Upper lobe of left lung (tissue), 6 donors: Measurements from ENCODE around the gene TPO. TPM values are rescaled to one million over a fixed set of nuclear protein-coding genes. Genes with fewer than 3 reads are reported as not detected.
A peak's percentile ranks its signal among the peaks of the same experiment; 100 is the strongest.

ENCODE experiments used
- ATAC-seq, 2 donors: fragments of 200-7000 bp; cut with Tn5 transposase; one replicate each; pipeline ENCODE4 v1.9.1; 2022; ENCODE audit warnings: mild to moderate bottlenecking in 2 of 2, moderate library complexity in 2 of 2; ENCODE audit not compliant: low FRiP score in 2 of 2
- DNase-seq, 2 donors: peaks; one replicate each; pipeline ENCODE4 v3.0.0-alpha.2; 2019 to 2020
- H3K27ac ChIP-seq, 4 donors: fragments of 200-600 bp; sonication (generic); one replicate each; pipeline ENCODE4 v1.5.1; 2016 to 2019
- H3K27me3 ChIP-seq, 4 donors: fragments of 200-600 bp; sonication (generic); one replicate each; pipeline ENCODE4 v1.5.1; 2017 to 2019
- H3K36me3 ChIP-seq, 4 donors: fragments of 200-600 bp; sonication (generic); one replicate each; pipeline ENCODE4 v1.5.1; 2016 to 2019
- H3K4me1 ChIP-seq, 4 donors: fragments of 200-600 bp; sonication (generic); one replicate each; pipeline ENCODE4 v1.5.1; 2018 to 2019
- H3K4me3 ChIP-seq, 4 donors: fragments of 200-600 bp; sonication (generic); one replicate each; pipeline ENCODE4 v1.5.1; 2017 to 2019; ENCODE audit warnings: mild to moderate bottlenecking in 2 of 4, moderate library complexity in 1 of 4
- H3K9me3 ChIP-seq, 4 donors: fragments of 200-600 bp; sonication (generic); one replicate each; pipeline ENCODE4 v1.5.1; 2018 to 2019
- EP300 ChIP-seq, 4 donors: sonication (generic); formaldehyde crosslinking; IDR thresholded peaks; one replicate each; pipeline ENCODE4 v1.5.1; 2017; ENCODE audit warnings: antibody characterized with exemption in 4 of 4, control low read depth in 2 of 4
- POLR2A ChIP-seq, 4 donors: fragments of 450-650 bp; IDR thresholded peaks; one replicate each; pipeline ENCODE4 v1.5.1; 2016 to 2017; ENCODE audit warnings: antibody characterized with exemption in 4 of 4, mild to moderate bottlenecking in 2 of 4
- POLR2AphosphoS5 ChIP-seq, 2 donors: sonication (generic); formaldehyde crosslinking; IDR thresholded peaks; one replicate each; pipeline ENCODE4 v1.5.1; 2017; ENCODE audit warnings: antibody characterized with exemption in 2 of 2
- WGBS, 2 donors: methylation state at CpG; one replicate each; pipeline ENCODE4 v1.1.5; 2017 to 2018; 5-methylcytosine and 5-hydroxymethylcytosine counted together
- total RNA-seq, 6 donors: library from RNA; depleted of rRNA in 4 of 6; stranded (reverse); fragments of >200 nt in 4 of 6; gene quantifications; one replicate each; pipeline versions ENCODE4 v1.1.0 to v1.2.1, GENCODE V29; 2016 to 2021
- TF ChIP-seq, protein P1 (sequence below), 6 experiments: fragments of 450-650 bp in 4 of 6; fragments of 200-600 bp in 2 of 6; sonication (generic) in 2 of 6; IDR thresholded peaks; one replicate each; pipeline ENCODE4 v1.5.1; 2016 to 2019; ENCODE audit warnings: antibody characterized with exemption in 6 of 6
- donor health status: DM: no; HTN: no; CAD: no; lungs with moderate emphysema.
- donor health status: DM: no; HTN: yes; CAD: no; lungs with severe emphysema.

TPO gene
- total RNA-seq, 6 donors from 2014 or later, result 0.06 to 0.39 TPM; not detected in 4

DNA sequence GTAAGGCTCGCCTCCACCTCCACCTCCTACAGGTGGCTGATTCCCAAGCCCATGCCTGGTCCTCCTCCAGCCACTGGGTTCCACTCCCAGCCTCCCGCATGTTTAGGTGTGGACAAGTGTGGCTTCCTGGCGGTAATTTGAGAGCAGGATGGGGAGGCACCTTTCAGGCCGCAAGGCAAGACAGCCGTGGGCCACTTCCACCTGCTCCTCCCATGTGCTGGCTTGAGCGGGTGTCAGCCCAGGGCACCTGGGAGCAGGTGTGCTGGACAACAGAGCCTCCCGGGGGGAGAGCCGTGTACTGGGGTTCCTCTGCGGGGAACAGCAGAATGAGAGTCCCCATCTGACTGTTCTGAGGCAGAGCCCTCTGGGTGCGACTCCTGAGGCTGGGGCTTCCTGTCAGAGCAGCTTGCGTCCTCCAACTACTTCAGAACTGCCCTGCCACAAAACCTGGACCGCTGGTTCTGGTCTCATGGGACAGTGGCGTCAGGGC lies 83.9 kb downstream of the TPO start:
- TF ChIP-seq EP300 (IDR thresholded peaks at IDR 0.05) (no peak), POLR2AphosphoS5 (IDR thresholded peaks at IDR 0.05) (no peak), POLR2A (IDR thresholded peaks at IDR 0.05) (no peak)
- TF ChIP-seq, protein P1, sequence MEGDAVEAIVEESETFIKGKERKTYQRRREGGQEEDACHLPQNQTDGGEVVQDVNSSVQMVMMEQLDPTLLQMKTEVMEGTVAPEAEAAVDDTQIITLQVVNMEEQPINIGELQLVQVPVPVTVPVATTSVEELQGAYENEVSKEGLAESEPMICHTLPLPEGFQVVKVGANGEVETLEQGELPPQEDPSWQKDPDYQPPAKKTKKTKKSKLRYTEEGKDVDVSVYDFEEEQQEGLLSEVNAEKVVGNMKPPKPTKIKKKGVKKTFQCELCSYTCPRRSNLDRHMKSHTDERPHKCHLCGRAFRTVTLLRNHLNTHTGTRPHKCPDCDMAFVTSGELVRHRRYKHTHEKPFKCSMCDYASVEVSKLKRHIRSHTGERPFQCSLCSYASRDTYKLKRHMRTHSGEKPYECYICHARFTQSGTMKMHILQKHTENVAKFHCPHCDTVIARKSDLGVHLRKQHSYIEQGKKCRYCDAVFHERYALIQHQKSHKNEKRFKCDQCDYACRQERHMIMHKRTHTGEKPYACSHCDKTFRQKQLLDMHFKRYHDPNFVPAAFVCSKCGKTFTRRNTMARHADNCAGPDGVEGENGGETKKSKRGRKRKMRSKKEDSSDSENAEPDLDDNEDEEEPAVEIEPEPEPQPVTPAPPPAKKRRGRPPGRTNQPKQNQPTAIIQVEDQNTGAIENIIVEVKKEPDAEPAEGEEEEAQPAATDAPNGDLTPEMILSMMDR (IDR thresholded peaks at IDR 0.05), result no peak
- Histone ChIP-seq H3K27ac (no peak overlapping the region), H3K9me3 (no peaks in the 10 kb centered on the region), H3K27me3 (no peaks in the 10 kb centered on the region), H3K4me3 (no peak overlapping the region), H3K36me3 (no peaks in the 10 kb centered on the region), H3K4me1 (peaks cover 0 to 5% (median 0%) of the 10 kb centered on the region in 4 donors)
- peak in 1 of 2 donors; percentile 51 for DNase-seq
- no peak for ATAC-seq
- 82 to 84% methylated on average over 1 to 13 of the region's 13 CpGs for WGBS, 2 donors

DNA sequence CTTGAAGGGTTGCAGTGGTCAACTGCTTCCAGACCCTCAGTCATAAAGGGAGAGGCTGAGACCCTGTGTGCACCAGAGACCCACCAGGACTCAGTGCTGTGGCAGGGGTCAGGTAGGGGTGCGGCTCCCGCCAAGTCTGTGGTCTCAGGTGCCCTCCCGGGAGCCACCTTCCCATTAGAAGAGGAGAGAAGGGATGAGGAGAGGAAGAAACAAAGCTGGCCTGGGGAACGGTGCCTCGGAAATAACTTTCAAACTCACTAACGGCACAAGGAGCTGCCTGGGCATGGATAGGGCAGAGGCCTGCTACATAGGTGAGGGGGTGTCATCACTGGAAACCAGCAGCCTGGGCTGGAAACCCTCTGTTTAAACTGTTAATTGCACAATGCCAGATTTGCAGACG lies 84.9 kb downstream of the TPO start:
- no peaks in the 10 kb centered on the region for H3K36me3 ChIP-seq
- TF ChIP-seq, protein P1 (IDR thresholded peaks at IDR 0.05), result no peak
- TF ChIP-seq POLR2AphosphoS5 (IDR thresholded peaks at IDR 0.05) (no peak), EP300 (IDR thresholded peaks at IDR 0.05) (no peak), POLR2A (IDR thresholded peaks at IDR 0.05) (no peak)
- DNase-seq, result peak in 1 of 2 donors; percentile 16
- H3K9me3 ChIP-seq, result no peaks in the 10 kb centered on the region
- no peak for ATAC-seq
- H3K4me3 ChIP-seq, result no peak overlapping the region
- no peaks in the 10 kb centered on the region for H3K27me3 ChIP-seq
- no peak overlapping the region for H3K27ac ChIP-seq
- H3K4me1 ChIP-seq, result peaks cover 0 to 5% (median 0%) of the 10 kb centered on the region in 4 donors
- WGBS, 2 donors, result 83 to 84% methylated on average over 5 to 7 of the region's 7 CpGs

DNA sequence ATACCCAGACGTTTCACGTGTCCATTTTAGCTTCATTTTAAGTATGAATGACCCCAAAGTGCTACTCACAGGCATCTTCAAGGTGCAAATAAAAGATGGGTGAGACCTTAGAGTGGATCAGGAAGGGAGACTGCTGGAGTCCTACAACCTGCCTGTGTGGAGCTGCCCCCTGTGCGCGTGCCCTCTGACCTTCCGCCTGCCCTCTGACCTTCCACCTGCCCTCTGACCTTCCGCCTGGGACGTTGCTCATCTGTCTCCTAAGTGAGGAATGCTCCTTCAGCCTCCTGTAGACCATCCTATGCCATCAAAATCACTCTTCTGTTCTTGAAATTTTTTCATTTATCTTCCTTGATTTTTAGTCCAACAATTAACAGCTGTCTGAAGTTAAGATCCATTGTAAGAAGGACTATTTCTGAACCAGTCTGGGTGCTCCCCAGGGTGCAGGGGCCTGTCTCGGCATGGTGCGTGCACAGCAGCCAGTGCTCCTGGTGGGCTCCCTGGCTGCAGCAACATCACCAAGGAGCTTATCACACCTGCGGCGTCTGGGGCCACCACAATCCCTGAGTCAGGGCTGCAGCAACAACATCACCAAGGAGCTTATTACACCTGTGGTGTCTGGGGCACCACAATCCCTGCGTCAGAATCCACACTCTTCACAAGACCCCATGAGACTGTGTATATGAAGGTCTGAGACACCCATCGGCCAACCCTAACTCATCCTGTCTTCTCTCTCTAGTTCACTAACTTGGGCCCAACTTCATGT lies 86.0 kb downstream of the TPO start:
- DNase-seq (no peak), ATAC-seq (no peak)
- no peaks in the 10 kb centered on the region for H3K36me3 ChIP-seq

DNA sequence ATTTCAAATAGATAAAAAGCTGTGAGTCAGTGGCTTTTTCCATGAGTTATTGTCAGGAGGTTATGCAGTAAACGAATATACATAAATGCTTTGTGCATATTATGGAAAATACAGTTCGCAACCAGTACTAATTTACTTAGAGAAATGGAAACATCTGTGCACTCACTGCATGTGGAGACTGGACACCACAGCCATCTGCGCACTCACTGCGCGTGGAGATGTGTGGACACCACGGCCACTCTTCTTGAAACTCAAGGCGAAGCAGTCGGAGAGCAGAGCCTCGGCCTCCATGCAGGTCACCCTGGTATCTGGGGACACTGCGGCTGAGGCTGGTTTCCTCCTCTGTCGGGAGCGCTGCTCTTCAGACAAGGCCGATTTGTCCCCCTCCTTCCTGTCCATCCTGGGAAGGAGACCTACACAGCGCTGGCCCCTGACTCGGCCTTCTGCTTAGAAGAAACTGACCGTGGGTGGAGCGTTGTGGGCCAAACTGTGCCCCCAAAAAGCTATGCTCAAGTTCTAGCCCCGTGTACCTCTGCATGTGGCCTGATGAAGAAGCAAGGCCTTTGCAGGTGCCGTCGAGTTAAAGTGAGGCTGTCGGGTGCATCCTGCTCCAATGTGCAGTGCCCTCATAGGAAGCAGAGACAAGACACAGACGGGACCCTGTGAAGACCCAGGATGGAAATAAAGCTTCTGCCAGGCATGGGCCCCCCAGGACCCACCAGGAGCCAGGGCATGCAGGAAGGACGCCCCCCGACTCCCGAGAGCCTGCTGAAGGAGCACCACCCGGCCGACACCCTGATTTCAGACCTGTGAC lies 88.0 kb downstream of the TPO start:
- H3K27ac ChIP-seq, result no peak overlapping the region
- WGBS, 2 donors, result 86 to 91% methylated on average over 21 to 25 of the region's 27 CpGs
- no peaks in the 10 kb centered on the region for H3K9me3 ChIP-seq
- H3K36me3 ChIP-seq, result no peaks in the 10 kb centered on the region
- peak; percentile 18 to 49 for DNase-seq
- TF ChIP-seq POLR2AphosphoS5 (IDR thresholded peaks at IDR 0.05) (no peak), POLR2A (IDR thresholded peaks at IDR 0.05) (no peak), EP300 (IDR thresholded peaks at IDR 0.05) (no peak)
- TF ChIP-seq, protein P1 (IDR thresholded peaks at IDR 0.05), result no peak
- H3K4me1 ChIP-seq, result no peaks in the 10 kb centered on the region
- H3K27me3 ChIP-seq, result no peaks in the 10 kb centered on the region
- no peak for ATAC-seq
- H3K4me3 ChIP-seq, result no peak overlapping the region

More for the DNA sequence above, 86.0 kb downstream of the TPO start:
- Histone ChIP-seq H3K4me1 (no peaks in the 10 kb centered on the region), H3K27ac (no peak overlapping the region), H3K27me3 (no peaks in the 10 kb centered on the region), H3K4me3 (no peak overlapping the region), H3K9me3 (no peaks in the 10 kb centered on the region)
- no peak for TF ChIP-seq POLR2A (IDR thresholded peaks at IDR 0.05)
- TF ChIP-seq EP300 (IDR thresholded peaks at IDR 0.05), result no peak
- TF ChIP-seq, protein P1 (IDR thresholded peaks at IDR 0.05), result no peak
- no peak for TF ChIP-seq POLR2AphosphoS5 (IDR thresholded peaks at IDR 0.05)
- 87 to 89% methylated on average over 13 of the region's 13 CpGs for WGBS, 2 donors
